GM04503 (cell line): ENCODE measurements around the gene NXF2B.
"Not testable (repeated sequence)": the region's sequence is repeated elsewhere in the genome, so short reads cannot be mapped to it uniquely, and the experiment has no call there.

Source experiments
- DNase-seq: peaks from one replicate; pipeline ENCODE4 v3.0.0-alpha.2; 2012; ENCODE audit warnings: low read depth

Gene NXF2B

GRCh38 chrX:102439908-102440307 is at the start of gene NXF2B:
TSS of gene NXF2B (minus strand) at chrX:102440008. CDS start at chrX:102380036, 59,972 bp downstream.
- DNase-seq = not testable (repeated sequence)

GRCh38 chrX:102478765-102479164 is 39.0 kb upstream of the NXF2B start:
- DNase-seq = not testable (repeated sequence)

- not testable (repeated sequence) for DNase-seq
Observed at GRCh38 chrX:102471762-102472220, 32.0 kb upstream of the NXF2B start, which contains the start of gene TCP11X2. TSS of gene TCP11X2 (minus strand) at chrX:102471812.

- not testable (repeated sequence) for DNase-seq
Observed at GRCh38 chrX:102470215-102470614, 30.4 kb upstream of the NXF2B start.

GRCh38 chrX:102458615-102459014 is 18.8 kb upstream of the NXF2B start:
- DNase-seq = not testable (repeated sequence)

GRCh38 chrX:102414493-102414892 is 25.3 kb downstream of the NXF2B start:
- not testable (repeated sequence) for DNase-seq

GRCh38 chrX:102345916-102346315 is 93.9 kb downstream of the NXF2B start:
- no peak for DNase-seq

- no peak for DNase-seq
Observed at GRCh38 chrX:102341867-102342266, 97.9 kb downstream of the NXF2B start.

GRCh38 chrX:102339312-102340298 is 100.2 kb downstream of the NXF2B start:
- no peak for DNase-seq

GRCh38 chrX:102338162-102338561 is 101.6 kb downstream of the NXF2B start:
- DNase-seq = no peak
